BJ (cell line): Measurements from ENCODE around the gene SNCB. TPM values are rescaled to one million over a fixed set of nuclear protein-coding genes. Genes with fewer than 3 reads are reported as not detected.

Source experiments
- CTCF ChIA-PET: fragments of 350-600 bp; formaldehyde crosslinking; extraction: SDS; loops from one replicate; lab custom pipeline; 2021; ENCODE audit warnings: antibody characterized with exemption, inconsistent platforms; lab: Yijun Ruan, JAX
- POLR2A ChIA-PET: fragments of 300-600 bp; sonication (Branson Sonifier 250); formaldehyde crosslinking; extraction: SDS; loops from one replicate; lab custom pipeline; 2021; ENCODE audit warnings: antibody characterized with exemption; lab: Charles Lee
- DNase-seq: peaks from one replicate; pipeline ENCODE4 v3.0.0-alpha.2; 2011; ENCODE audit warnings: low read depth
- H3K27me3 ChIP-seq: 2 replicates; pipeline ENCODE4 v1.6.0; 2011; ENCODE audit warnings: low read length; ENCODE audit not compliant: control insufficient read depth, insufficient read depth
- H3K36me3 ChIP-seq: 2 replicates; pipeline ENCODE4 v1.5.1; 2011; ENCODE audit warnings: low read length; ENCODE audit not compliant: control insufficient read depth, insufficient read depth
- H3K4me3 ChIP-seq: 2 replicates; pipeline ENCODE4 v1.5.1; 2011; ENCODE audit warnings: low read depth, mild to moderate bottlenecking, control low read depth, low read length
- CTCF ChIP-seq: IDR thresholded peaks from 2 replicates; pipeline ENCODE4 v1.5.1; 2011; ENCODE audit warnings: low read depth, mild to moderate bottlenecking, control low read depth, inconsistent platforms, low read length, moderate library complexity; ENCODE audit not compliant: insufficient read depth
- polyA minus RNA-seq: library from RNA; depleted of rRNA, polyadenylated mRNA; stranded (reverse); fragments of >200 nt; gene quantifications from 2 replicates; pipeline ENCODE4 v1.2.3, GENCODE V29; 2011; rRNA and poly(A)+ RNA removed
- polyA plus RNA-seq: library from polyadenylated mRNA; depleted of rRNA; stranded (reverse); fragments of >200 nt; gene quantifications from 2 replicates; pipeline ENCODE4 v1.2.3, GENCODE V29; 2011; rRNA removed

SNCB gene
- polyA plus RNA-seq (not detected in 2 replicates), polyA minus RNA-seq (not detected in 2 replicates)

- ChIA-PET CTCF (interaction anchor here (0.6 to 1.8 kb wide), 6 partner anchors 9 to 275 kb away, joined by 3 to 6 read pairs (median 4); partner anchors contain the start of gene TSPAN17), POLR2A (no interaction called here)
- no peaks in the 10 kb centered on the region for H3K36me3 ChIP-seq
- H3K27me3 ChIP-seq: peaks cover 50% of the 10 kb centered on the region
- peak within 1 kb of the TSS; percentile 26 for H3K4me3 ChIP-seq
- TF ChIP-seq CTCF: no peak
- DNase-seq: no peak
Measured at GRCh38 chr5:176629853-176630680, at the start of gene SNCB, which contains the start of gene EIF4E1B. Gene SNCB, minus strand, starts transcription at chr5:176630534. Its CDS starts 880 bp downstream, at chr5:176629654. Gene EIF4E1B, plus strand, starts transcription at chr5:176630675. Its CDS starts 12,113 bp downstream, at chr5:176642788.

GRCh38 chr5:176679365-176680225, 49.3 kb upstream of the SNCB start:
- no peaks in the 10 kb centered on the region for H3K36me3 ChIP-seq
- ChIA-PET POLR2A (no interaction called here), CTCF (interaction anchor here (1.5 kb wide), 1 partner anchor 19 kb away, joined by 5 read pairs; no protein-coding TSS in a partner anchor)
- DNase-seq: no peak
- TF ChIP-seq CTCF: no peak
- H3K27me3 ChIP-seq: peaks cover 25% of the 10 kb centered on the region
- no peak overlapping the region for H3K4me3 ChIP-seq

- Histone ChIP-seq H3K36me3 (no peaks in the 10 kb centered on the region), H3K4me3 (no peak overlapping the region), H3K27me3 (peaks cover 22% of the 10 kb centered on the region)
- TF ChIP-seq CTCF: no peak
- ChIA-PET CTCF (interaction anchor here (1.5 to 3.4 kb wide), 2 partner anchors 14 to 18 kb away, joined by 3 to 20 read pairs; no protein-coding TSS in a partner anchor), POLR2A (no interaction called here)
- no peak for DNase-seq
Measured at GRCh38 chr5:176678584-176678983, 48.2 kb upstream of the SNCB start.

- H3K27me3 ChIP-seq: peaks cover 18% of the 10 kb centered on the region
- ChIA-PET CTCF (interaction anchor here (0.7 to 3.4 kb wide), 3 partner anchors 13 to 435 kb away, joined by 3 to 20 read pairs (median 3); no protein-coding TSS in a partner anchor), POLR2A (no interaction called here)
- DNase-seq: no peak
- no peak overlapping the region for H3K4me3 ChIP-seq
- no peaks in the 10 kb centered on the region for H3K36me3 ChIP-seq
- no peak for TF ChIP-seq CTCF
Measured at GRCh38 chr5:176677209-176677939, 47.0 kb upstream of the SNCB start.
